NB4 (cell line): ENCODE measurements around the gene ADIPOQ.

Source experiments
- POLR2A ChIP-seq: IDR thresholded peaks from 2 replicates; pipeline ENCODE4 v1.6.1; 2011; ENCODE audit warnings: mild to moderate bottlenecking; ENCODE audit not compliant: insufficient read length; ENCODE audit errors: extremely low read depth
- TF ChIP-seq, protein P1 (sequence below): IDR thresholded peaks from one replicate; pipeline ENCODE4 v1.5.1; 2012; ENCODE audit warnings: low read depth, low read length

DNA sequence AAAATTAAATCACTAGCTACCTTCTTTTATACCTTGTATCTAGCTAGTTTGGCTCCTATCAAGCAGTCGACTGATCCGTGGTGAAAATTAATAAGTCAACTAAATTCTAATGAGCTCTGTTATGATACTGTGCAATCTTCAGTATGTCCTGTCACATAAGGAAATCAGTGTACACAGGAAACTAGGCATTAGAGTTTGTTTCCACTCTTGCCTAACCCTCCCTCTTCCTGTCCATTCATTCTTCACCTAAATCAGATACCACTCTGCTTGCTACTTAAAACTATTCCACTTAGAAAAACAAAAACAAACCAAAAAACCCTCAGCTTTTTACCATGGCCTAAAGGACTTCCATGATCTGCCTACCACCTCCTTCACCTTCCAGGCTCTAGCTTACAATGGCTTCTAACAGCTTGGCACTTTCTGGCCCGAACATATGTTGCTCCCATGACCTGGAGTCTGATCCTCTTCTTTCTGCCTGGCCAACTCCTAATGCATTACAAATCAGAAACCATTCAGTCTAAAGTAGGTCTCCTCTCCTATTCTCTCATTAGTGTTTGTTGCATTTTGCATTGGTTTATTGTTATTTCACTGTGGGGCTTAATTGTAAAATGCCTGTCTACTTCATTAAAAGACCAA, 44.2 kb upstream of the ADIPOQ start:
- TF ChIP-seq, protein P1, sequence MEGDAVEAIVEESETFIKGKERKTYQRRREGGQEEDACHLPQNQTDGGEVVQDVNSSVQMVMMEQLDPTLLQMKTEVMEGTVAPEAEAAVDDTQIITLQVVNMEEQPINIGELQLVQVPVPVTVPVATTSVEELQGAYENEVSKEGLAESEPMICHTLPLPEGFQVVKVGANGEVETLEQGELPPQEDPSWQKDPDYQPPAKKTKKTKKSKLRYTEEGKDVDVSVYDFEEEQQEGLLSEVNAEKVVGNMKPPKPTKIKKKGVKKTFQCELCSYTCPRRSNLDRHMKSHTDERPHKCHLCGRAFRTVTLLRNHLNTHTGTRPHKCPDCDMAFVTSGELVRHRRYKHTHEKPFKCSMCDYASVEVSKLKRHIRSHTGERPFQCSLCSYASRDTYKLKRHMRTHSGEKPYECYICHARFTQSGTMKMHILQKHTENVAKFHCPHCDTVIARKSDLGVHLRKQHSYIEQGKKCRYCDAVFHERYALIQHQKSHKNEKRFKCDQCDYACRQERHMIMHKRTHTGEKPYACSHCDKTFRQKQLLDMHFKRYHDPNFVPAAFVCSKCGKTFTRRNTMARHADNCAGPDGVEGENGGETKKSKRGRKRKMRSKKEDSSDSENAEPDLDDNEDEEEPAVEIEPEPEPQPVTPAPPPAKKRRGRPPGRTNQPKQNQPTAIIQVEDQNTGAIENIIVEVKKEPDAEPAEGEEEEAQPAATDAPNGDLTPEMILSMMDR = no peak
- no peak for TF ChIP-seq POLR2A
